ENCODE data around the gene PAMR1. TPM values are rescaled to one million over a fixed set of nuclear protein-coding genes. Genes with fewer than 3 reads are reported as not detected.

Gene PAMR1
- total and polyA plus RNA-seq, 2 donors (not counting 3 experiments of a cell fraction or from before 2014, with no cell fraction given) = not detected

DNA sequence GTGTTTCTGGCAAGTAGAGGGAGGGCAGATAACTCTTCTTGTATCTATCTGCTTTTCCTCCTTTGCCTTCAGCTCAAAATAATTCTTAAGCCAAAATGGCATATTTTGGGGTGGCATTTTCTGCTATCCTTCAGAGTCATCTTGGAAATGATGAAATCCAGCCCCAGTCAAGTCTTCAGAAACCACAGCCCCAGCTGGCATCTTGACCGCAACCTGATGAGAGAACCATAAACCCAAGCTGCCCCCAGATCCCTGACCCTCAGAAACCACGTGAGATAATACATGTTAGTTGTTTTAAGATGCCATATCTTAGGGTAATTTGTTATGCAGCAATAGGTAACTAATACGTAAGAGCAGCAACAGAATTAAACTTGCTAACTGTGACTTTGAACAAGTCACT is 15.1 kb upstream of the PAMR1 start:
- Histone ChIP-seq H4K20me1 (replicated peaks; ENCODE audit: control insufficient read depth, extremely low read depth, insufficient read depth, low read length) (no peaks in the 10 kb centered on the region), H3K4me1 (ENCODE audit: control insufficient read depth, extremely low read depth, insufficient read depth, low read length) (no peaks in the 10 kb centered on the region), H3K9me3 (replicated peaks; ENCODE audit: control insufficient read depth, insufficient read depth, low read length) (no peaks in the 10 kb centered on the region), H3K9me1 (replicated peaks; ENCODE audit: control insufficient read depth, extremely low read depth, insufficient read depth, low read length) (no peaks in the 10 kb centered on the region), H3K27me3 (ENCODE audit: control insufficient read depth in 2 of 2, insufficient read depth in 2 of 2, low read length in 2 of 2) (peaks cover 0 to 3% of the 10 kb centered on the region in 2 experiments), H3K4me3 (replicated peaks in 1 of 3; ENCODE audit: insufficient read depth in 1 of 3, low read depth in 1 of 3, low read length in 3 of 3) (no peak overlapping the region), H3K27ac (ENCODE audit: insufficient read depth, low read depth, low read length) (no peak overlapping the region), H3K36me3 (ENCODE audit: control insufficient read depth in 2 of 2, extremely low read depth in 1 of 2, insufficient read depth in 2 of 2, low read length in 2 of 2) (no peaks in the 10 kb centered on the region), H2AFZ (ENCODE audit: low read depth, low read length) (no peak overlapping the region), H3K4me2 (ENCODE audit: insufficient read depth, low read length) (no peak overlapping the region), H3K79me2 (ENCODE audit: control insufficient read depth, insufficient read depth, low read length) (no peaks in the 10 kb centered on the region), H3K9ac (replicated peaks; ENCODE audit: extremely low read depth, insufficient read depth, low read length) (no peak overlapping the region)
- dilution Hi-C loops (cut with MboI; ENCODE audit: extremely low pct_ligation_motif_present, low sequenced_read_pairs) = no loop called here
- ChIA-PET POLR2A (no interaction called here), CTCF (no interaction called here)
- no peak for FAIRE-seq
- BruUV-seq (replicated peaks) = no TSS peak
- no peak for DNase-seq (ENCODE audit: low read depth, low spot score)
- intact Hi-C loops (cut with micrococcal nuclease) = no loop called here
- TF ChIP-seq EZH2 (IDR thresholded peaks at IDR 0.05; ENCODE audit: borderline replicate concordance, low read depth, low read length, severe bottlenecking) (no peak), MYC (IDR thresholded peaks at IDR 0.05; ENCODE audit: low read depth, low read length) (no peak), GATA2 (IDR thresholded peaks at IDR 0.05; ENCODE audit: insufficient read depth, insufficient read length, low read depth, low read length) (no peak), POLR2A (IDR thresholded peaks at IDR 0.05; ENCODE audit: low read depth, low read length) (no peak)
- TF ChIP-seq, protein P1, sequence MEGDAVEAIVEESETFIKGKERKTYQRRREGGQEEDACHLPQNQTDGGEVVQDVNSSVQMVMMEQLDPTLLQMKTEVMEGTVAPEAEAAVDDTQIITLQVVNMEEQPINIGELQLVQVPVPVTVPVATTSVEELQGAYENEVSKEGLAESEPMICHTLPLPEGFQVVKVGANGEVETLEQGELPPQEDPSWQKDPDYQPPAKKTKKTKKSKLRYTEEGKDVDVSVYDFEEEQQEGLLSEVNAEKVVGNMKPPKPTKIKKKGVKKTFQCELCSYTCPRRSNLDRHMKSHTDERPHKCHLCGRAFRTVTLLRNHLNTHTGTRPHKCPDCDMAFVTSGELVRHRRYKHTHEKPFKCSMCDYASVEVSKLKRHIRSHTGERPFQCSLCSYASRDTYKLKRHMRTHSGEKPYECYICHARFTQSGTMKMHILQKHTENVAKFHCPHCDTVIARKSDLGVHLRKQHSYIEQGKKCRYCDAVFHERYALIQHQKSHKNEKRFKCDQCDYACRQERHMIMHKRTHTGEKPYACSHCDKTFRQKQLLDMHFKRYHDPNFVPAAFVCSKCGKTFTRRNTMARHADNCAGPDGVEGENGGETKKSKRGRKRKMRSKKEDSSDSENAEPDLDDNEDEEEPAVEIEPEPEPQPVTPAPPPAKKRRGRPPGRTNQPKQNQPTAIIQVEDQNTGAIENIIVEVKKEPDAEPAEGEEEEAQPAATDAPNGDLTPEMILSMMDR (IDR thresholded peaks at IDR 0.05; ENCODE audit: extremely low read depth in 1 of 2, insufficient read depth in 1 of 2, low read depth in 1 of 2, low read length in 2 of 2) = no peak

DNA sequence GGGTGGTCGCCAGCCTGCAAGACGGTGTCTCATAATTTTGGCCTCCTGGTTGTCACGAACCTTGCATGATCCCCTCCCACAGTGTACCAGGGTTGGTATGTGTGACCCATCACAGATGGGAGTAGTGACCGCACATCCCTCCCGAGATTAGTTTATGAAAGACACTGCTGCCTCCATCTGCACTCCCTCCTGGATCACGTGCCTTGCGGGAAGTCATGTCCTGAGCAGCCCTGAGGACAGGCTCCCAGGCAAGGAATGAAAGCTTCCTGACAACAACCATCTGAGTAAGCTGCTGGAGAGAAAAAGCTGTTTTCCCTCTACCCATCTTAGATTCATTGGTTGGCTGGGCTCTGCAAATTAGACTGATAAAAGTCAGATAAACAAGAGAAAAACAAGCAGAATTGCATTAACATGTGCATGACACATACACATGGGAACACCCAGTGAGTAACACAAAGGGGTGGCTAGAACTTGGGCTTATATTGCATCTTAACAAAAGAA is 14.4 kb upstream of the PAMR1 start:
- no peaks in the 10 kb centered on the region for H3K9me1 ChIP-seq (replicated peaks; ENCODE audit: control insufficient read depth, extremely low read depth, insufficient read depth, low read length)
- FAIRE-seq (no peak), DNase-seq (ENCODE audit: low read depth, low spot score) (no peak)
- H3K27me3 ChIP-seq (ENCODE audit: control insufficient read depth in 2 of 2, insufficient read depth in 2 of 2, low read length in 2 of 2) = peaks cover 0 to 3% of the 10 kb centered on the region in 2 experiments
- dilution Hi-C loops (cut with MboI; ENCODE audit: extremely low pct_ligation_motif_present, low sequenced_read_pairs) = no loop called here
- H3K9me3 ChIP-seq (replicated peaks; ENCODE audit: control insufficient read depth, insufficient read depth, low read length) = no peaks in the 10 kb centered on the region
- TF ChIP-seq MYC (IDR thresholded peaks at IDR 0.05; ENCODE audit: low read depth, low read length) (no peak), JUN (IDR thresholded peaks at IDR 0.05; ENCODE audit: borderline replicate concordance, insufficient read depth, insufficient read length, low read depth) (no peak), POLR2AphosphoS5 (IDR thresholded peaks at IDR 0.05; ENCODE audit: insufficient read depth, low read depth, low read length) (no peak), GATA2 (IDR thresholded peaks at IDR 0.05; ENCODE audit: insufficient read depth, insufficient read length, low read depth, low read length) (no peak), FOS (IDR thresholded peaks at IDR 0.05; ENCODE audit: borderline replicate concordance, insufficient read depth, low read length) (no peak), POLR2A (IDR thresholded peaks at IDR 0.05; ENCODE audit: low read depth, low read length) (no peak), EZH2 (IDR thresholded peaks at IDR 0.05; ENCODE audit: borderline replicate concordance, low read depth, low read length, severe bottlenecking) (no peak)
- TF ChIP-seq, protein P2, sequence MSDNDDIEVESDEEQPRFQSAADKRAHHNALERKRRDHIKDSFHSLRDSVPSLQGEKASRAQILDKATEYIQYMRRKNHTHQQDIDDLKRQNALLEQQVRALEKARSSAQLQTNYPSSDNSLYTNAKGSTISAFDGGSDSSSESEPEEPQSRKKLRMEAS (IDR thresholded peaks at IDR 0.05; ENCODE audit: insufficient read depth, insufficient read length) = no peak
- TF ChIP-seq, protein P1 (IDR thresholded peaks at IDR 0.05; ENCODE audit: extremely low read depth in 1 of 2, insufficient read depth in 1 of 2, low read depth in 1 of 2, low read length in 2 of 2) = no peak
- intact Hi-C loops (cut with micrococcal nuclease) = no loop called here
- no peak overlapping the region for H3K27ac ChIP-seq (ENCODE audit: insufficient read depth, low read depth, low read length)
- ChIA-PET CTCF (no interaction called here), POLR2A (no interaction called here)
- no peaks in the 10 kb centered on the region for H3K79me2 ChIP-seq (ENCODE audit: control insufficient read depth, insufficient read depth, low read length)
- H3K36me3 ChIP-seq (ENCODE audit: control insufficient read depth in 2 of 2, extremely low read depth in 1 of 2, insufficient read depth in 2 of 2, low read length in 2 of 2) = no peaks in the 10 kb centered on the region
- no peak overlapping the region for H3K4me2 ChIP-seq (ENCODE audit: insufficient read depth, low read length)
- no peak overlapping the region for H3K4me3 ChIP-seq (replicated peaks in 1 of 3; ENCODE audit: insufficient read depth in 1 of 3, low read depth in 1 of 3, low read length in 3 of 3)
- H2AFZ ChIP-seq (ENCODE audit: low read depth, low read length) = no peak overlapping the region
- H3K9ac ChIP-seq (replicated peaks; ENCODE audit: extremely low read depth, insufficient read depth, low read length) = no peak overlapping the region
- H3K4me1 ChIP-seq (ENCODE audit: control insufficient read depth, extremely low read depth, insufficient read depth, low read length) = no peaks in the 10 kb centered on the region
- BruUV-seq (replicated peaks) = no TSS peak
- H4K20me1 ChIP-seq (replicated peaks; ENCODE audit: control insufficient read depth, extremely low read depth, insufficient read depth, low read length) = no peaks in the 10 kb centered on the region
